HEK293 (cell line): ENCODE data around the gene RPS15A.

Source experiments
- CTCF ChIA-PET: fragments of 350-600 bp; formaldehyde crosslinking; extraction: SDS; loops from one replicate; lab custom pipeline; 2021; ENCODE audit warnings: antibody characterized with exemption; lab: Yijun Ruan, JAX
- POLR2A ChIA-PET: fragments of 300-600 bp; formaldehyde crosslinking; extraction: SDS; loops from one replicate; lab custom pipeline; 2020; ENCODE audit warnings: antibody characterized with exemption, inconsistent platforms; lab: Yijun Ruan, JAX
- H3K27ac ChIP-seq: fragments of 200-500 bp; sonication (Bioruptor generic); 2 replicates; pipeline ENCODE4 v1.5.1; 2014; ENCODE audit warnings: low read depth, low read length, control low read depth, inconsistent platforms; ENCODE audit errors: extremely low read depth
- H3K36me3 ChIP-seq, 2 experiments: fragments of 200-500 bp in 1 of 2; sonication (Bioruptor generic) in 1 of 2; 1 replicate in 1 of 2; 2 replicates in 1 of 2; pipeline ENCODE4 v1.5.1; 2014 to 2017; ENCODE audit warnings: inconsistent platforms in 2 of 2, low read length in 2 of 2; ENCODE audit not compliant: control insufficient read depth in 2 of 2, insufficient read depth in 1 of 2
- H3K4me1 ChIP-seq: fragments of 200-500 bp; sonication (Bioruptor generic); 2 replicates; pipeline ENCODE4 v1.5.1; 2014; ENCODE audit warnings: mild to moderate bottlenecking, low read length, inconsistent platforms; ENCODE audit not compliant: control insufficient read depth, insufficient read depth
- H3K4me3 ChIP-seq: 2 replicates; pipeline ENCODE4 v1.5.1; 2011; ENCODE audit warnings: low read depth, mild to moderate bottlenecking, control low read depth, low read length, moderate library complexity
- H3K9me3 ChIP-seq: fragments of 200-500 bp; sonication (Bioruptor generic); 2 replicates; pipeline ENCODE4 v1.5.1; 2014; ENCODE audit warnings: low read depth, low read length, inconsistent platforms; ENCODE audit not compliant: control insufficient read depth, insufficient read depth
- FEZF1 ChIP-seq: fragments of 450-650 bp; formaldehyde crosslinking; IDR thresholded peaks from 2 replicates; pipeline ENCODE4 v1.5.1; 2016; ENCODE audit warnings: missing biosample characterization, missing genetic modification characterization
- KLF16 ChIP-seq: fragments of 450-650 bp; formaldehyde crosslinking; IDR thresholded peaks from 2 replicates; pipeline ENCODE4 v1.5.1; 2017; ENCODE audit warnings: missing biosample characterization, missing genetic modification characterization
- KLF7 ChIP-seq: fragments of 450-650 bp; formaldehyde crosslinking; IDR thresholded peaks from 2 replicates; pipeline ENCODE4 v1.5.1; 2016; ENCODE audit warnings: missing biosample characterization, missing genetic modification characterization, borderline replicate concordance
- ZBTB48 ChIP-seq: fragments of 450-650 bp; formaldehyde crosslinking; IDR thresholded peaks from 2 replicates; pipeline ENCODE4 v1.5.1; 2016; ENCODE audit warnings: missing biosample characterization, missing genetic modification characterization
- ZNF157 ChIP-seq: fragments of 450-650 bp; formaldehyde crosslinking; IDR thresholded peaks from 2 replicates; pipeline ENCODE4 v1.5.1; 2016; ENCODE audit warnings: missing biosample characterization, missing genetic modification characterization
- ZNF19 ChIP-seq: fragments of 450-650 bp; formaldehyde crosslinking; IDR thresholded peaks from 2 replicates; pipeline ENCODE4; 2016; ENCODE audit warnings: missing biosample characterization, missing genetic modification characterization, low read depth
- ZNF292 ChIP-seq: fragments of 450-650 bp; formaldehyde crosslinking; IDR thresholded peaks from 2 replicates; pipeline ENCODE4 v1.5.1; 2016; ENCODE audit warnings: low read depth, missing biosample characterization, missing genetic modification characterization, borderline replicate concordance
- ZNF354C ChIP-seq: fragments of 450-650 bp; formaldehyde crosslinking; IDR thresholded peaks from 2 replicates; pipeline ENCODE4 v1.5.1; 2016; ENCODE audit warnings: missing biosample characterization, missing genetic modification characterization, low read depth, borderline replicate concordance
- ZNF426 ChIP-seq: fragments of 450-650 bp; formaldehyde crosslinking; IDR thresholded peaks from 2 replicates; pipeline ENCODE4 v1.5.1; 2017; ENCODE audit warnings: missing biosample characterization, missing genetic modification characterization, mild to moderate bottlenecking, inconsistent platforms, moderate library complexity
- ZNF596 ChIP-seq: fragments of 450-650 bp; IDR thresholded peaks from 2 replicates; pipeline ENCODE4 v1.5.0; 2018; ENCODE audit warnings: missing biosample characterization, mild to moderate bottlenecking, missing genetic modification characterization, moderate library complexity
- ZNF600 ChIP-seq: fragments of 450-650 bp; formaldehyde crosslinking; IDR thresholded peaks from 2 replicates; pipeline ENCODE4 v1.5.1; 2016; ENCODE audit warnings: missing biosample characterization, missing genetic modification characterization
- ZNF670 ChIP-seq: fragments of 450-650 bp; formaldehyde crosslinking; IDR thresholded peaks from 2 replicates; pipeline ENCODE4 v1.5.1; 2016; ENCODE audit warnings: missing biosample characterization, missing genetic modification characterization, low read depth
- ZNF791 ChIP-seq: fragments of 450-650 bp; formaldehyde crosslinking; IDR thresholded peaks from 2 replicates; pipeline ENCODE4 v1.5.1; 2016; ENCODE audit warnings: missing biosample characterization, missing genetic modification characterization
- TF ChIP-seq, protein P1 (sequence below): fragments of 450-650 bp; formaldehyde crosslinking; IDR thresholded peaks from 2 replicates; pipeline ENCODE4 v1.5.1; 2016; ENCODE audit warnings: missing biosample characterization, missing genetic modification characterization, low read depth
- TF ChIP-seq, protein P2 (sequence below): fragments of 450-650 bp; formaldehyde crosslinking; IDR thresholded peaks from 2 replicates; pipeline ENCODE4 v1.5.1; 2016; ENCODE audit warnings: missing biosample characterization, missing genetic modification characterization
- TF ChIP-seq, protein P3 (sequence below): sonication (generic); formaldehyde crosslinking; IDR thresholded peaks from 2 replicates; pipeline ENCODE4 v1.8.1; 2022; ENCODE audit warnings: mild to moderate bottlenecking, moderate library complexity, missing genetic modification reagents
- TF ChIP-seq, protein P4 (sequence below): fragments of 450-650 bp; formaldehyde crosslinking; IDR thresholded peaks from 2 replicates; pipeline ENCODE4 v1.5.1; 2017; ENCODE audit warnings: missing biosample characterization, missing genetic modification characterization

Gene RPS15A

DNA sequence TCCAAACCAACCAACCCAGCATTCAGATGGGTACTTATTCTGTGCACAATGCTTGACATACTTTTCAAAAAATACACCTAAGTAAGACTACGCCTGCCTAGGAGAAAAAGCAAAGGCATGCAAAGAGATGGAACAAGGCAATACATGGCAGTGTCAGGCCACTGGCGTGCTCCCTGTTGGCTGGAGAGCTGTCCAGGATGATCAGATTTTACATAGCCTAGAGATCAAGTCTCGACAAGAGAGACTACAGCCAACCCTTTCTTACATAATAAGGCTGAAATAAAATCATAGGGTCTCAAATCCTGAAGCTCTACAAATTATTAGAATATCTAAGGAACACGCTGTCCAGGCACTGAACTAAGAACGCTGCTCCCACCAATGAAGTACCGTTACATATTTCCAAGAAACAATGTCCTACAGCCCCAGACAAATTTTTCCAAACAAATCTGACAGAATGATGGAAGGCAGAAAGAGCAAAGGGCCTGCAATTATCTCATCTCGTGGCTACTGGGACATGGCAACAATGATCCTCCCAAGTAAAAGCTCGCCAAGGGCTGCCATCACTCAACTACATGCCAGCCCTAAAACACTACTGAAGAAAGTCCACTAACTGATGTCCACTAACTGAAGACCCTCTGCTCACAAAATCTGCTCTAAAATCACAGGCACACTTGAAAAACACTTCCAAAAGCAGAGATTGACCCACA, 5.1 kb downstream of the RPS15A start:
- H3K27ac ChIP-seq, result peak overlapping the region; percentile 39
- TF ChIP-seq ZNF157 (tag by site-specific recombination) (peak; percentile 50; the same call in 1 of the 2 replicates), ZNF354C (tag by site-specific recombination) (no peak), KLF7 (no peak), ZNF791 (tag by site-specific recombination) (no peak), ZNF426 (no peak), ZBTB48 (tag by site-specific recombination) (no peak), ZNF670 (tag by site-specific recombination) (no peak), FEZF1 (tag by site-specific recombination) (no peak), KLF16 (no peak), ZNF19 (tag by site-specific recombination) (no peak), ZNF600 (tag by site-specific recombination) (no peak)
- TF ChIP-seq, protein P1, sequence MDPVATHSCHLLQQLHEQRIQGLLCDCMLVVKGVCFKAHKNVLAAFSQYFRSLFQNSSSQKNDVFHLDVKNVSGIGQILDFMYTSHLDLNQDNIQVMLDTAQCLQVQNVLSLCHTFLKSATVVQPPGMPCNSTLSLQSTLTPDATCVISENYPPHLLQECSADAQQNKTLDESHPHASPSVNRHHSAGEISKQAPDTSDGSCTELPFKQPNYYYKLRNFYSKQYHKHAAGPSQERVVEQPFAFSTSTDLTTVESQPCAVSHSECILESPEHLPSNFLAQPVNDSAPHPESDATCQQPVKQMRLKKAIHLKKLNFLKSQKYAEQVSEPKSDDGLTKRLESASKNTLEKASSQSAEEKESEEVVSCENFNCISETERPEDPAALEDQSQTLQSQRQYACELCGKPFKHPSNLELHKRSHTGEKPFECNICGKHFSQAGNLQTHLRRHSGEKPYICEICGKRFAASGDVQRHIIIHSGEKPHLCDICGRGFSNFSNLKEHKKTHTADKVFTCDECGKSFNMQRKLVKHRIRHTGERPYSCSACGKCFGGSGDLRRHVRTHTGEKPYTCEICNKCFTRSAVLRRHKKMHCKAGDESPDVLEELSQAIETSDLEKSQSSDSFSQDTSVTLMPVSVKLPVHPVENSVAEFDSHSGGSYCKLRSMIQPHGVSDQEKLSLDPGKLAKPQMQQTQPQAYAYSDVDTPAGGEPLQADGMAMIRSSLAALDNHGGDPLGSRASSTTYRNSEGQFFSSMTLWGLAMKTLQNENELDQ, result no peak
- TF ChIP-seq, protein P2, sequence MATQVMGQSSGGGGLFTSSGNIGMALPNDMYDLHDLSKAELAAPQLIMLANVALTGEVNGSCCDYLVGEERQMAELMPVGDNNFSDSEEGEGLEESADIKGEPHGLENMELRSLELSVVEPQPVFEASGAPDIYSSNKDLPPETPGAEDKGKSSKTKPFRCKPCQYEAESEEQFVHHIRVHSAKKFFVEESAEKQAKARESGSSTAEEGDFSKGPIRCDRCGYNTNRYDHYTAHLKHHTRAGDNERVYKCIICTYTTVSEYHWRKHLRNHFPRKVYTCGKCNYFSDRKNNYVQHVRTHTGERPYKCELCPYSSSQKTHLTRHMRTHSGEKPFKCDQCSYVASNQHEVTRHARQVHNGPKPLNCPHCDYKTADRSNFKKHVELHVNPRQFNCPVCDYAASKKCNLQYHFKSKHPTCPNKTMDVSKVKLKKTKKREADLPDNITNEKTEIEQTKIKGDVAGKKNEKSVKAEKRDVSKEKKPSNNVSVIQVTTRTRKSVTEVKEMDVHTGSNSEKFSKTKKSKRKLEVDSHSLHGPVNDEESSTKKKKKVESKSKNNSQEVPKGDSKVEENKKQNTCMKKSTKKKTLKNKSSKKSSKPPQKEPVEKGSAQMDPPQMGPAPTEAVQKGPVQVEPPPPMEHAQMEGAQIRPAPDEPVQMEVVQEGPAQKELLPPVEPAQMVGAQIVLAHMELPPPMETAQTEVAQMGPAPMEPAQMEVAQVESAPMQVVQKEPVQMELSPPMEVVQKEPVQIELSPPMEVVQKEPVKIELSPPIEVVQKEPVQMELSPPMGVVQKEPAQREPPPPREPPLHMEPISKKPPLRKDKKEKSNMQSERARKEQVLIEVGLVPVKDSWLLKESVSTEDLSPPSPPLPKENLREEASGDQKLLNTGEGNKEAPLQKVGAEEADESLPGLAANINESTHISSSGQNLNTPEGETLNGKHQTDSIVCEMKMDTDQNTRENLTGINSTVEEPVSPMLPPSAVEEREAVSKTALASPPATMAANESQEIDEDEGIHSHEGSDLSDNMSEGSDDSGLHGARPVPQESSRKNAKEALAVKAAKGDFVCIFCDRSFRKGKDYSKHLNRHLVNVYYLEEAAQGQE, result 0 out of 2 replicates have a peak, but pooled peaks have one; percentile 27
- TF ChIP-seq, protein P3, sequence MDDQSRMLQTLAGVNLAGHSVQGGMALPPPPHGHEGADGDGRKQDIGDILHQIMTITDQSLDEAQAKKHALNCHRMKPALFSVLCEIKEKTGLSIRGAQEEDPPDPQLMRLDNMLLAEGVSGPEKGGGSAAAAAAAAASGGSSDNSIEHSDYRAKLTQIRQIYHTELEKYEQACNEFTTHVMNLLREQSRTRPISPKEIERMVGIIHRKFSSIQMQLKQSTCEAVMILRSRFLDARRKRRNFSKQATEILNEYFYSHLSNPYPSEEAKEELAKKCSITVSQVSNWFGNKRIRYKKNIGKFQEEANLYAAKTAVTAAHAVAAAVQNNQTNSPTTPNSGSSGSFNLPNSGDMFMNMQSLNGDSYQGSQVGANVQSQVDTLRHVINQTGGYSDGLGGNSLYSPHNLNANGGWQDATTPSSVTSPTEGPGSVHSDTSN (CRISPR knock-in tag), result no peak
- peaks cover 50 to 77% of the 10 kb centered on the region in 2 experiments for H3K36me3 ChIP-seq
- POLR2A ChIA-PET, result interaction anchor here (10.4 kb wide), 1 partner anchor 17 kb away, joined by 329 read pairs; the partner anchor contains the start of gene ARL6IP1
- peaks cover 4% of the 10 kb centered on the region; the same call in 1 of the 2 replicates for H3K4me1 ChIP-seq
- H3K9me3 ChIP-seq, result no peaks in the 10 kb centered on the region
- H3K4me3 ChIP-seq, result no peak overlapping the region
- CTCF ChIA-PET, result interaction anchor here (1.3 kb wide), 1 partner anchor 15 kb away, joined by 3 read pairs; no protein-coding TSS in a partner anchor

DNA sequence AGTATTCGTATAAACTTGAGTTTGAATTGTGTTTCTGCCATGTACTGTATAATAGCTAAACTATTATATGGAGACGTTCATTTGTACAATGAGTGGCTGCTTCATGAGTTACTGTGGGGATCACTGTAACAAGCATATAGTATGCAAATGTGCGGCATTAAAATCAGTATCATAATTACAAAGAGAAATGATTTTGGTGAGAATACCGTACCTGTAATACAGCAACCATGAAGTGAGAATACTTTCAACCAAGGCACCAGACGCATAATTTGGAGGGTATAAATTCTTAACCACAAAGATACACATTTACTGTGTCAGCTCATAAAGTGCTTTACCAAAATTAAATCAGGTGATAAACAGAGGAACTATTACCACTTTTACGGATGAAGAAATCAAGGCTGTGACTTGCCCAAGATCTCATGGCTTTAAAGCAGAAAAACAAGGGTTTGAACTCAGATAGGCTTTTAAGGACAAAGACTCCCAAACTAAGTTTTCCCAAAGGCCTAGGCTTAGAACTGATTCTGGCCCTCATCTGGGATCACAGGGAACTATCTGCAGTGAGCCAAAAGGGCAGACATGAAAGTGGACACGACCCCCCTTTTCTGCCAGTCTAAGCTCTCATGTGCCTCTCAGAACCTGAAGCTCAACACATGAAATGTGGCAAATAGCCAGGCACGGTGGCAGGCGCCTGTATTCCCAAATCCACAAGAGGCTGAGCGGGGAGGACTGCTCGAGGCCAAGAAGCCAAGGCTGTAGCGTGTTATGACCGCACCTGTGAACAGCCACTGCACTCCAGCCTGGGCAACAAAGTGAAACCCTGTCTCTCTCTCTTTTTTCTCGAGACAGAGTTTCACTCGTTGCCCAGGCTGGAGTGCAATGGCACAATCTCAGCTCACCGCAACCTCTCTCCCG, 6.4 kb downstream of the RPS15A start:
- Histone ChIP-seq H3K4me3 (no peak overlapping the region), H3K27ac (no peak overlapping the region), H3K36me3 (peaks cover 50 to 68% of the 10 kb centered on the region in 2 experiments), H3K4me1 (peaks cover 4% of the 10 kb centered on the region; the same call in 1 of the 2 replicates)
- POLR2A ChIA-PET, result interaction anchor here (10.4 kb wide), 1 partner anchor 18 kb away, joined by 329 read pairs; the partner anchor contains the start of gene ARL6IP1
- TF ChIP-seq ZNF292 (no peak), ZNF596 (0 out of 2 replicates have a peak, but pooled peaks have one; percentile 24)
- TF ChIP-seq, protein P4, sequence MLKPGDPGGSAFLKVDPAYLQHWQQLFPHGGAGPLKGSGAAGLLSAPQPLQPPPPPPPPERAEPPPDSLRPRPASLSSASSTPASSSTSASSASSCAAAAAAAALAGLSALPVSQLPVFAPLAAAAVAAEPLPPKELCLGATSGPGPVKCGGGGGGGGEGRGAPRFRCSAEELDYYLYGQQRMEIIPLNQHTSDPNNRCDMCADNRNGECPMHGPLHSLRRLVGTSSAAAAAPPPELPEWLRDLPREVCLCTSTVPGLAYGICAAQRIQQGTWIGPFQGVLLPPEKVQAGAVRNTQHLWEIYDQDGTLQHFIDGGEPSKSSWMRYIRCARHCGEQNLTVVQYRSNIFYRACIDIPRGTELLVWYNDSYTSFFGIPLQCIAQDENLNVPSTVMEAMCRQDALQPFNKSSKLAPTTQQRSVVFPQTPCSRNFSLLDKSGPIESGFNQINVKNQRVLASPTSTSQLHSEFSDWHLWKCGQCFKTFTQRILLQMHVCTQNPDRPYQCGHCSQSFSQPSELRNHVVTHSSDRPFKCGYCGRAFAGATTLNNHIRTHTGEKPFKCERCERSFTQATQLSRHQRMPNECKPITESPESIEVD (tag by site-specific recombination), result 0 out of 2 replicates have a peak, but pooled peaks have one; percentile 57
- TF ChIP-seq, all 188 proteins: peak for 2
- H3K9me3 ChIP-seq, result no peaks in the 10 kb centered on the region
- CTCF ChIA-PET, result no interaction called here
